ENCODE data around the gene PDAP1. TPM values are rescaled to one million over a fixed set of nuclear protein-coding genes. Genes with fewer than 3 reads are reported as not detected.

PDAP1 gene
- total RNA-seq, 8 experiments from 2014 or later = 88.1 to 172 (median 103) TPM

DNA sequence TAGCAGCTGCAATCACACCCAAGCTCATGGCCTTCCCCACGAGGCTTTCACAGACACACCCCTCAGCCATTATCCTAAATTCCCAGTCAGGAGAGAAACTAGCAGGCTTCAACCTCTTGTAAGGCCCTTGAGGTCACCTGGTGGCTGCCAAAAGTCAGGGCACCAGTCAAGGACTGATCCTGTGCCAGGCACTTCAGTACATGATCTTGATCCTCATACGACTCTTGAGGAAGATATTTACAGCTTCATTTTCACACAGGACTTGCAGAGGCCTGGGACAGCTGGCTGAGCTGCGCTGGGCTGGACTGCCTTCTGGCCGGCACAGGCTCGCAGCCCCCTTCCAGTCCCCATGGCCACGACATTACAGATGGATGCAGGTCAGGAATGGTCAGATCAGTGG lies 8.8 kb downstream of the PDAP1 start:
- 61 to 100% (median 80%) methylated on average over 1 to 3 of the region's 6 CpGs; no CpG with 5 or more reads in 5 of the 10 experiments for WGBS, 10 experiments

DNA sequence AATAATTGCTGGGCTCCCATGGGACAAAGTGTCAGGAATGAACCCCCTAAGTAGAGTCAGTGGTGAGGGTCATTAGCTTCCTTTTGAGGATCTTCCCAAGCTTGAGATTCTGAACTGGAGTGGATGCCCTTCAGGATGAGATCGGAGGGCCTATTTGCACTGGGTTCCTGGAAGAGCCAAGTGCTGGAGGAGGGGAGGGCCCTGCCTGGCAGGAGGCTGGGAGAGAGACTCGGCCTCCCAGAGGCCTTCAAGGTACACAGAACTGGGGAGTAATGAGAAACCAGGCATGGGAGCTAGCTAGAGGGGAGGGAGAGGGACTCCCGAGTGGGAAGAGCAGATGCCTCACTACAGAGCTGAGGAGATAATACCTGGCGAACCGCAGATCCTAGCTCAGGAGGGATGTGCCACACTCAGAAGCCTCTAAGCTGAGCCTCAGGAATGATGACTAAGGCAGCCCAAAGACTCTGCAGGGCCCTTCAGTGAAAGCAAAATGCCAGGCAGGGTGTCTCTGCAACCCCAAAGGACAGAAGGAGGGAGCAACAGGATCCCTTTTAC lies 9.4 kb downstream of the PDAP1 start:
- Histone ChIP-seq H3K4me1 (replicated peaks in 1 of 2) (peaks cover 4% of the 10 kb centered on the region in 2 donors), H3K4me3 (no peak overlapping the region), H3K27ac (no peak overlapping the region)
- in situ Hi-C loops (cut with MboI; ENCODE audit: low pct_unique_long_range_greater_than_20kb in 2 of 9, low sequenced_read_pairs in 9 of 9, unreplicated experiment in 9 of 9) = no loop called here
- 80 to 100% (median 88%) methylated on average over 1 to 4 of the region's 5 CpGs; no CpG with 5 or more reads in 4 of the 10 experiments for WGBS, 10 experiments
- ATAC-seq (replicated peaks in 6 of 8) = peak in 2 of 8 experiments; percentile 2 to 12

More for the DNA sequence above, 8.8 kb downstream of the PDAP1 start:
- no peaks in the 10 kb centered on the region for H3K4me1 ChIP-seq (replicated peaks in 1 of 2)
- H3K4me3 ChIP-seq = no peak overlapping the region
- in situ Hi-C loops (cut with MboI; ENCODE audit: low pct_unique_long_range_greater_than_20kb in 2 of 9, low sequenced_read_pairs in 9 of 9, unreplicated experiment in 9 of 9) = no loop called here
- no peak for ATAC-seq (replicated peaks in 6 of 8)
- no peak overlapping the region for H3K27ac ChIP-seq

DNA sequence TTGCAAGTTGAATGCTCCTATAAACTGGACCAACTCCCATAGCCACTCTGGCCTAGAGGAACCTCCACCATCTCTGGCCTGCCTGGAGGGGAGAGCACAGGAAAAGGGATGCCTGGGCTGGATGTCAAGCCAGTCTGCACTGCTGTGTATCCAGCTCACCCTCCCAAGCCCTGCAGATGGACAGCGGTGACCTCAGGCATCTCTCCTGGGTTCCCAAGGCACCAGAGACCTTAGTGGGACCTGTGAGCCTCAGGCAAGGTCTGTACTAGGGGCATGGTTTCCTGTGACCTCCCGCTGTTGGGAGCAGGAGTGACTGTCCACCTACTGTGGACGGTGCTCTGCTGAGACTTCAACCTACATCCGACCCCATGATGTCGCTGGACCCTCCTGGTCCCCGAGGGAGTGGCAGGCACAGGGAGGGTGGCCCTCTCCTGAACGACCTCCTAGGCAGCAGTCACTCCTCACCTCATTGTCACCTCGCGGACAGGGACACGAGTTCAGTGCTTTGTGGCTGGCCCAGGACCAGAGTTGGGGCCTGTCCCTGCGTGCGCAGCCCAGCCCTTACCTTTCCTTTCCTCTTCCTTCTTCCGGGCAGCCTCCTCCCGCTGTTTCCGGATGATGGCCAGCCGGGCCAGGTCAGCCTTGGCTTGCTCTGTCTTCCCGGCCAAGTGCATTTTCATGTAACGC lies 11.0 kb downstream of the PDAP1 start:
- WGBS, 10 experiments = 60 to 97% (median 92%) methylated on average over 2 to 9 of the region's 18 CpGs; no CpG with 5 or more reads in 4 of the 10 experiments
- in situ Hi-C loops (cut with MboI; ENCODE audit: low pct_unique_long_range_greater_than_20kb in 2 of 9, low sequenced_read_pairs in 9 of 9, unreplicated experiment in 9 of 9) = no loop called here
- no peak overlapping the region for H3K27ac ChIP-seq
- ATAC-seq (replicated peaks in 6 of 8) = no peak
- H3K4me1 ChIP-seq (replicated peaks in 1 of 2) = peaks cover 8 to 9% of the 10 kb centered on the region in 2 donors
- H3K4me3 ChIP-seq = no peak overlapping the region

DNA sequence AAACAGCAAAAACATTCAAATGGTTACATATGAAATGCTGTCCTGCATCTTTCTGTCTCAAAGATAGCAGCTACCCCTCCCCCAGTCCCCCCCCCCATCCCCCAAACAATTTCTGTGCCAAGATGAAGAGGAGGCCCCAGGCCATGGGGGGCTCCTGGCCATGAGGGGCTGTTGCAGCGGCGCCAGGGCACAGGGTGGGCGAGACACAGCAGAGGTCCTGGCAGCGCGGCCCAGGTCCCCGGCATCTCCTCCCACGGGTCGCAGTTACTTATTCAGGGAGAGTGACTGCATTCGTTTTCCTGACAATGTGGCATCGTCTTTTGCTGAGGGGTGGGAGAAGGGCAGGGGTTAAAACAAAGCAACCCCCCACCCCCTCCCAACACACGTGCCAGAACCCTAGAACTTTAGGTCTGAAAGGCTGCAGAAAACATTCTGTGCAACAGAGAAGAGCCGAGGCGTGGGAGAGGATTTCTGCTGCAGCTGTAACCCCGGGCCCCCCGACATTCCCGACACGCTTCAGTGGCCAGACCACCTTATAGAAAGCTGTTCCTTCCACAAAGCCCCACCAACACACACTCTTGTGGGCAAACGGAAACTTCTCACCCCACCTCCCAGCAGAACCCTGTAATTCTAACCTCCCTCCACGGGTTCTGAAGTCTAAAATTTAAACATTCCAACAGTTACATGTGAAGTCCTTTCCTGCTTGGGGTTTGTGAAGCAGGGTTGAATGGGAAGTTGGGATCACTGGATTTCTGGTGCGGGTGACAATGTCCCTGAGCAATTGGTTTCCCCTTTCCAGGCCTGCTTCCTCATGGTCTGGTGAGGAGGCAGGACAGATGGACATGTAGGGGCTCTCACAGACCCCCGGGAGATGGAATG lies 11.7 kb downstream of the PDAP1 start:
- 40 to 100% (median 89%) methylated on average over 1 to 5 of the region's 21 CpGs; no CpG with 5 or more reads in 4 of the 10 experiments for WGBS, 10 experiments
- in situ Hi-C loops (cut with MboI; ENCODE audit: low pct_unique_long_range_greater_than_20kb in 2 of 9, low sequenced_read_pairs in 9 of 9, unreplicated experiment in 9 of 9) = no loop called here
- no peak for ATAC-seq (replicated peaks in 6 of 8)
- H3K4me1 ChIP-seq (replicated peaks in 1 of 2) = peaks cover 8 to 9% of the 10 kb centered on the region in 2 donors
- no peak overlapping the region for H3K4me3 ChIP-seq
- H3K27ac ChIP-seq = no peak overlapping the region

DNA sequence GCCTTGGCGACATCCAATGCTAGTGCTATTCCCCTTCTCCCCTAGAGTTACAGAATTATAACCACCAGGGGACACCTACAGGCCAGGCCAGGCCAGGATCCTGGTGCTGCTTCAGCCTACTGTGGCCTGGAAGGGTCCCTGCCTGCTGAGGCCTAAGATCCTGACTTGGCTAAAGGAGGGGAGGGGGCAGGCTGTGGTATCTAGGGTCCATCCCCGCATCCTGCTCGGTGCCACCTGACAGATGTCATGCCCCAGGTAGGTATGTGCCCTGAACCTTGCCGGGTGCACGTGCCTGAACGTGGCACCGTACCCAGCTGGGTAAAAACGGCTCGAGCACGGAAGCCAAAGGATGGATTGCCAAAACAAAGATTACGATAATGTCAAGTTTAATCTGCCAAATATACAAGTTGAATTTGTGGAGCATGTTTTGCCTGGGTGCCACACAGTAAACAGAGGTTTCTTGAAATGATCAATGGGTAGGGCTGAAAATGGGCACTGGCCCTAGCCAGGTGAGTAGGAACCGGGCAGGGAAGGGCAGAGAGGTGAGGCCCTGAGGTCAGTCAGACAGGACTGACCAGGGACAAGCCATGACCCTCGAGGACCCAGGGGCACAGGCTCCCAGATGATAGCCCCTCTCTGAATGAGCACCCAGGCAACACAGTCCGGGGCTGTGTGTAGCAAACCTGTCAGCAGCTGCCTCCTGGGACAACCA lies 12.6 kb downstream of the PDAP1 start:
- WGBS, 10 experiments = 88 to 100% (median 98%) methylated on average over 1 to 11 of the region's 14 CpGs; no CpG with 5 or more reads in 4 of the 10 experiments
- Histone ChIP-seq H3K4me1 (replicated peaks in 1 of 2) (peaks cover 8 to 9% of the 10 kb centered on the region in 2 donors), H3K27ac (no peak overlapping the region), H3K4me3 (no peak overlapping the region)
- in situ Hi-C loops (cut with MboI; ENCODE audit: low pct_unique_long_range_greater_than_20kb in 2 of 9, low sequenced_read_pairs in 9 of 9, unreplicated experiment in 9 of 9) = no loop called here
- ATAC-seq (replicated peaks in 6 of 8) = no peak

DNA sequence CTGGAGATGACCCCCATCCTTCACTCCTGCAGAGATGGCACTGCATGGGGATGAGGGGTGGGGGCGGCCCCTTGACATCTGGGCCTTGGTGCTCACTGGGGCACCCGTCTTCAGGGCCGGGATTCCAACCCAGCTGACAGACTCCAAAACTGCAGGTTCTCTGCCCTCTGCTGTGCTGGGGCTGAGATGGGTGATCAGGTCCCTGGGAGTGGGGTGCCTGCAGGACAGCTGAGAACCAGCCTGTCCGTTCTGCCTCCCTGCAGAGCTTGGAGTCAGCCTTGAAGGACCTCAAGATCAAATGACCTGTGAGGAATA lies 14.3 kb downstream of the PDAP1 start:
- in situ Hi-C loops (cut with MboI; ENCODE audit: low pct_unique_long_range_greater_than_20kb in 2 of 9, low sequenced_read_pairs in 9 of 9, unreplicated experiment in 9 of 9) = no loop called here
- 100% methylated on average over 1 of the region's 4 CpGs; no CpG with 5 or more reads in 9 of the 10 experiments for WGBS, 10 experiments
- Histone ChIP-seq H3K27ac (peak overlapping the region in 1 of 2 donors; percentile 36), H3K4me1 (replicated peaks in 1 of 2) (peaks cover 8 to 9% of the 10 kb centered on the region in 2 donors), H3K4me3 (no peak overlapping the region)
- no peak for ATAC-seq (replicated peaks in 6 of 8)

DNA sequence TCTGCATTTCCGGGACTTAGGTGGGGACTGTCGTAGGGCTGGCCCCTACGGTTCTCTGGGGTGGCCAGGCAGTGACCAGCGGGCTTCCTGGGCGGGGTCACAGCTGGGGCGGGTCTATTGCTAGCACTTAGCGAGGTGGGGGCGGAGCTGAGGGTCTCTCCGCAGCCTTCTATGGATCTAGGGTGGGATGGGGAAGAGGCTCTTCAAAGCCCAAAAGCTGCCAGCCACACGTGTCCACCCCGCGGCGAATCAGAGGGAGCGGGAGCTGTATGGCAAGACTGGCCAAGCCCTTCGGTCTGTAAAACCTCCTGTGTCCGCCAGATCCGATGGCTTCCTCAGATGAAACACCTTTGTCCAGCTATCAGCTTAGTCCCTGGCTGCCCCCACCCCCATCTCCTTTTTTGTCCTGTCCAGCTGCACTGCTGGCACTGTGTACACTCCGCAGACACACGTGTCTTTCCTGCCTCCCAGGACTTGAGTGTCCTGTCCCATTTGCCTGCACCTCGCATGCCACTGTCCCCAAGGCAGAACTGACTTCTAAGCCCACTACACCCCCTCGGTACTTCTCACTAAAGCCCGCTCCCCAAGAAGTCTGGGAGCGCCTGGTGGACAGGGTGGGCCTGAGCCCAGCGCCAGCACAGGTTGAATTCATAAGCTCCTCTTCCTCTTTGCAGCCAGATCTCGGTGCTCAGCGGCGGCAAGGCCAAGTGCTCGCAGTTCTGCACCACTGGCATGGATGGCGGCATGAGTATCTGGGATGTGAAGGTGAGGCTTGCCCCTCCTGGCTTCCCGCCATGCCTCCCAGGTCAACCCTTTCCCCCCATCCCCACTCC lies 14.8 kb downstream of the PDAP1 start:
- H3K27ac ChIP-seq = peak overlapping the region; percentile 36 to 67
- H3K4me1 ChIP-seq (replicated peaks in 1 of 2) = peaks cover 8 to 9% of the 10 kb centered on the region in 2 donors
- in situ Hi-C loops (cut with MboI; ENCODE audit: low pct_unique_long_range_greater_than_20kb in 2 of 9, low sequenced_read_pairs in 9 of 9, unreplicated experiment in 9 of 9) = no loop called here
- WGBS, 10 experiments = 0 to 90% (median 33%) methylated on average over 1 to 7 of the region's 30 CpGs; no CpG with 5 or more reads in 5 of the 10 experiments
- peak in 7 of 8 experiments; percentile 67 to 80 (median 78) for ATAC-seq (replicated peaks in 6 of 8)
- peak overlapping the region; percentile 33 to 47 (median 41) for H3K4me3 ChIP-seq

DNA sequence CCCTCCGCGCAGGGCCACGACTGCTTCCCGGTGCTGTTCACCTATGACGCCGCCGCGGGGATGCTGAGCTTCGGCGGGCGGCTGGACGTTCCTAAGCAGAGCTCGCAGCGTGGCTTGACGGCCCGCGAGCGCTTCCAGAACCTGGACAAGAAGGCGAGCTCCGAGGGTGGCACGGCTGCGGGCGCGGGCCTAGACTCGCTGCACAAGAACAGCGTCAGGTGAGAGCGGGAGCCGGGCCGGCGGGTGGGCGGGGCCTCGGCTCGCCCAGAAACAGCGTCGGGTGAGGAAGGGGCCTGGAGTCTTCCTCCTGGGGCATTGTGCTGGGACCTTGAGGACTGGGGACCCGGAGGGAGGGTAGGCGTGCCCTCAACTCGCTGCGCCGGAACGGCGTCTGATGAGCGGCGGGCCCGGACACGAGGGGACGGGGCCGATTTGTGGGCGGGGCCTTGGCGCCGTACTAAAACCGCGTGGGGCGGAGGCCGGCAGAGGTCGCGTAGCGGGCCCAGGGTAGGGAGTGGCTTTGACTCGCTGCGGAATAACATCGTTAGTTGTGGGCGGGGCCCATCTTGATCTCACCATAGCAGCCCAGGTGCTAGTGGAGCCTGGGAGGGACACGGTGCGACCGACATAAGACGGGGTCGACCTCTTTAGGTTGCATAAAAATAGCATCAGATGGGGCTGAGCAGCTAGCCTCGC lies 15.6 kb downstream of the PDAP1 start:
- Histone ChIP-seq H3K4me3 (peak overlapping the region; percentile 33 to 47 (median 41)), H3K4me1 (replicated peaks in 1 of 2) (peaks cover 8 to 9% of the 10 kb centered on the region in 2 donors), H3K27ac (peak overlapping the region; percentile 36 to 67)
- in situ Hi-C loops (cut with MboI; ENCODE audit: low pct_unique_long_range_greater_than_20kb in 2 of 9, low sequenced_read_pairs in 9 of 9, unreplicated experiment in 9 of 9) = no loop called here
- WGBS, 10 experiments = 0 to 20% methylated on average over 2 to 3 of the region's 68 CpGs; no CpG with 5 or more reads in 8 of the 10 experiments
- ATAC-seq (replicated peaks in 6 of 8) = peak; percentile 78 to 87 (median 84)

DNA sequence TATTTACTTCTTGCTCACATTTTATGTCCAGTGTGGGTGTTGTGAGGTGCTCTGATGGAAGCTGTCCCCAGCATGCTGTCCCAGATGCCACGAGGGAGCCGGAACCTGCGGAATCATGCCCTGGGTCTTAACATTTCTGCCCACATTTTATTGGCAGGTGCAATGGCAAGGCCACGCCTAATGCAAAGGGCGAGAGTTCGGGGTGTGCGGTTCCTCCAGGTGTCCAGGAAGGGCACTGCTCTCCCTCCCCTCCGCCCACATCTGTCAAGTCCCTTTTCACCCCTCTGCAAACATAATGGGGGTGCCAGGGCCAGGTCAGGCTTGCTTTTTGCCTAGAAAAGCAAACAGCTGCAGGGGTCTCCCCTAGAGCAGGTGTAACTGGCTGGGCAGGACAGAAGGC lies 16.4 kb downstream of the PDAP1 start:
- ATAC-seq (replicated peaks in 6 of 8) = no peak
- peak overlapping the region in 4 of 5 donors; percentile 33 to 47 (median 41) for H3K4me3 ChIP-seq
- peaks cover 8 to 9% of the 10 kb centered on the region in 2 donors for H3K4me1 ChIP-seq (replicated peaks in 1 of 2)
- no peak overlapping the region for H3K27ac ChIP-seq
- 80 to 100% (median 88%) methylated on average over 1 to 3 of the region's 8 CpGs; no CpG with 5 or more reads in 7 of the 10 experiments for WGBS, 10 experiments
- in situ Hi-C loops (cut with MboI; ENCODE audit: low pct_unique_long_range_greater_than_20kb in 2 of 9, low sequenced_read_pairs in 9 of 9, unreplicated experiment in 9 of 9) = no loop called here

DNA sequence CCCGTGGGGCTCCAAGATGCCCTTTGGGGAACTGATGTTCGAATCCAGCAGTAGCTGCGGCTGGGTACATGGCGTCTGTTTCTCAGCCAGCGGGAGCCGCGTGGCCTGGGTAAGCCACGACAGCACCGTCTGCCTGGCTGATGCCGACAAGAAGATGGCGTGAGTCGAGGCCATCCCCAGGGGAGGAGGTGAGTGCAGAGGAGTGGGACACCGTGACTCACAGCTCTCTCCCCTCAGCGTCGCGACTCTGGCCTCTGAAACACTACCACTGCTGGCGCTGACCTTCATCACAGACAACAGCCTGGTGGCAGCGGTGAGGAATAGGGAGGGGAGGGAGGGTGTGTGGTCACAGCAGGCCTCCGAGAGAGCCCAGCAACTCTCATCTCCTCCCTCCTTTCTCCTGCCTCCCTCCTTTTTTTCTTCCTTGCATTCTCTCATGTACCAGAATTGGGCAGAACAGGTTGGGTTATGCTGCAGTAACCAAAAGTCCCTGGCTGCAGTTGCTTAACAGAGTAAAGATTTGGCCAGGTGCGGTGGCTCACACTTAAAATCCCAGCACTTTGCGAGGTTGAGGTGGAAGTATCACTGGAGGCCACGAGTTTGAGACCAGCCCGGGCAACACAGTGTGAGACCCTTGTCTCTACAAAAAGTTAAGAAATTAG lies 17.3 kb downstream of the PDAP1 start:
- no peak for ATAC-seq (replicated peaks in 6 of 8)
- H3K4me3 ChIP-seq = no peak overlapping the region
- in situ Hi-C loops (cut with MboI; ENCODE audit: low pct_unique_long_range_greater_than_20kb in 2 of 9, low sequenced_read_pairs in 9 of 9, unreplicated experiment in 9 of 9) = no loop called here
- 68 to 100% (median 93%) methylated on average over 1 to 9 of the region's 23 CpGs; no CpG with 5 or more reads in 3 of the 10 experiments for WGBS, 10 experiments
- no peak overlapping the region for H3K27ac ChIP-seq
- H3K4me1 ChIP-seq (replicated peaks in 1 of 2) = peaks cover 8 to 9% of the 10 kb centered on the region in 2 donors

DNA sequence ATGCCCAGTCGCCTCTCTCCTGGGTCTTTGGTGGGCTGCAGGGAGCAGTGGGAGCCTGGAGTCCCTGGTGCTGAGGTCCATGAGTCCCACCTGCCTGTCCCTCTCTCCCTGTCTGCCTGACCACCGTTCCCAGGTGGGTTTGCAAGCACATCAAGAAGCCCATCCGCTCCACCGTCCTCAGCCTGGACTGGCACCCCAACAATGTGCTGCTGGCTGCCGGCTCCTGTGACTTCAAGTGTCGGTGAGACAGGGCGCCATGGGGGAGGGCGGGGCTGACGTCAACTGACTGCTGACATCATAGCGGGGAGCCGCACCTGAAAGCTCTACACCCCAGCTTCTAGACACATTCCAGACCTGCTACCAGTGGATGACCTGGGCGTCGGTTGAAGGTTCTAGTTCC lies 18.6 kb downstream of the PDAP1 start:
- in situ Hi-C loops (cut with MboI; ENCODE audit: low pct_unique_long_range_greater_than_20kb in 2 of 9, low sequenced_read_pairs in 9 of 9, unreplicated experiment in 9 of 9) = no loop called here
- peaks cover 8 to 9% of the 10 kb centered on the region in 2 donors for H3K4me1 ChIP-seq (replicated peaks in 1 of 2)
- no peak overlapping the region for H3K4me3 ChIP-seq
- 86 to 100% (median 100%) methylated on average over 1 to 5 of the region's 13 CpGs; no CpG with 5 or more reads in 3 of the 10 experiments for WGBS, 10 experiments
- no peak overlapping the region for H3K27ac ChIP-seq
- no peak for ATAC-seq (replicated peaks in 6 of 8)
